Stomach (tissue), 9 donors: Measurements from ENCODE around the gene SLC5A8. TPM values are rescaled to one million over a fixed set of nuclear protein-coding genes. Genes with fewer than 3 reads are reported as not detected.

Experiments
- DNase-seq, 2 donors: peaks; one replicate each; pipeline versions ENCODE4 v3.0.0 to v3.0.0-alpha.2; 2013 to 2019
- H3K27ac ChIP-seq, 5 donors: fragments of 200-600 bp in 4 of 5; sonication (generic) in 4 of 5; one replicate each; pipeline ENCODE4 v1.5.1; 2013 to 2019; ENCODE audit warnings: mild to moderate bottlenecking in 1 of 5, moderate library complexity in 1 of 5
- H3K27me3 ChIP-seq, 3 donors: fragments of 200-600 bp; sonication (generic); one replicate each; pipeline ENCODE4 v1.5.1; 2017 to 2019; ENCODE audit warnings: mixed run types in 1 of 3
- H3K36me3 ChIP-seq, 4 donors: fragments of 200-600 bp; sonication (generic); 1 replicate in 3 of 4; 2 replicates in 1 of 4; pipeline ENCODE4 v1.5.1; 2016 to 2019
- H3K4me1 ChIP-seq, 4 donors: fragments of 200-600 bp; sonication (generic); one replicate each; pipeline ENCODE4 v1.5.1; 2016 to 2019
- H3K4me3 ChIP-seq, 4 donors: fragments of 200-600 bp; sonication (generic) in 3 of 4; one replicate each; pipeline ENCODE4 v1.5.1; 2016 to 2019; ENCODE audit warnings: mild to moderate bottlenecking in 1 of 4
- H3K9me3 ChIP-seq, 4 donors: fragments of 200-600 bp; sonication (generic); one replicate each; pipeline ENCODE4 v1.5.1; 2016 to 2019
- CTCF ChIP-seq, 7 experiments: fragments of 450-650 bp in 4 of 7; fragments of 200-600 bp in 3 of 7; sonication (generic) in 3 of 7; IDR thresholded peaks; one replicate each; pipeline ENCODE4 v1.5.1; 2016 to 2019; ENCODE audit warnings: antibody characterized with exemption in 7 of 7, control low read depth in 2 of 7, mild to moderate bottlenecking in 1 of 7
- EP300 ChIP-seq: sonication (generic); formaldehyde crosslinking; IDR thresholded peaks from one replicate; pipeline ENCODE4 v1.6.1; 2017; ENCODE audit warnings: antibody characterized with exemption
- POLR2A ChIP-seq, 4 donors: fragments of 450-650 bp; IDR thresholded peaks; one replicate each; pipeline ENCODE4 v1.6.1; 2016; ENCODE audit warnings: antibody characterized with exemption in 4 of 4, control low read depth in 2 of 4, mild to moderate bottlenecking in 1 of 4, moderate library complexity in 1 of 4
- POLR2AphosphoS5 ChIP-seq, 3 donors: sonication (generic); formaldehyde crosslinking; IDR thresholded peaks; one replicate each; pipeline ENCODE4 v1.6.1; 2016; ENCODE audit warnings: antibody characterized with exemption in 3 of 3
- WGBS, 5 donors: extraction: QIAGEN DNeasy Blood & Tissue Kit in 3 of 5; methylation state at CpG; one replicate each; pipeline versions ENCODE4 v1.1.5 to v1.1.7; 2013 to 2018; 5-methylcytosine and 5-hydroxymethylcytosine counted together
- intact Hi-C: fragments of 100-400 bp; cut with DNase I; formaldehyde crosslinking; loops from one replicate; pipeline ENCODE4 v1.15.1; 2023; ENCODE audit warnings: low total_unique reads
- polyA plus RNA-seq, 3 donors: library from polyadenylated mRNA; stranded (reverse); fragments of 200-250 nt; gene quantifications; one replicate each; pipeline ENCODE4 v1.2.3, GENCODE V29; 2013
- total RNA-seq, 5 donors: library from RNA; depleted of rRNA; stranded (reverse); fragments of >200 nt; gene quantifications; one replicate each; pipeline versions ENCODE4 v1.1.0 to v1.2.3, GENCODE V29; 2014 to 2016
- donor health status: healthy with polysubstance abuse.
- donor health status: Bipolar disorder and iron deficiency.
- donor health status: healthy.

The SLC5A8 gene
- total and polyA plus RNA-seq, 8 donors: 0.03 to 0.29 (median 0.18) TPM; not detected in 5

- intact Hi-C loops: no loop called here
- 87 to 94% (median 90%) methylated on average over 2 of the region's 2 CpGs for whole genome bisulfite sequencing, 5 donors
- Histone ChIP-seq H3K27me3 (no peaks in the 10 kb centered on the region), H3K27ac (no peak overlapping the region), H3K36me3 (no peaks in the 10 kb centered on the region), H3K4me1 (no peaks in the 10 kb centered on the region), H3K9me3 (no peaks in the 10 kb centered on the region), H3K4me3 (no peak overlapping the region)
- DNase-seq: no peak
- TF ChIP-seq EP300 (no peak), CTCF (IDR thresholded peaks at IDR 0.05) (no peak), POLR2A (IDR thresholded peaks at IDR 0.05) (no peak), POLR2AphosphoS5 (IDR thresholded peaks at IDR 0.05) (no peak)
Measured at GRCh38 chr12:101200145-101200544, 9.9 kb downstream of the SLC5A8 start.

- Histone ChIP-seq H3K4me1 (no peaks in the 10 kb centered on the region), H3K27ac (no peak overlapping the region), H3K4me3 (no peak overlapping the region), H3K27me3 (no peaks in the 10 kb centered on the region), H3K9me3 (no peaks in the 10 kb centered on the region), H3K36me3 (no peaks in the 10 kb centered on the region)
- 43 to 78% (median 64%) methylated on average over 2 of the region's 2 CpGs for WGBS, 5 donors
- DNase-seq: no peak
- intact Hi-C loops: no loop called here
- no peak for TF ChIP-seq POLR2AphosphoS5 (IDR thresholded peaks at IDR 0.05)
- TF ChIP-seq EP300: no peak
- no peak for TF ChIP-seq CTCF (IDR thresholded peaks at IDR 0.05)
Measured at GRCh38 chr12:101186291-101186690, 23.7 kb downstream of the SLC5A8 start.

- no peaks in the 10 kb centered on the region for H3K36me3 ChIP-seq
- no peaks in the 10 kb centered on the region for H3K4me1 ChIP-seq
- no peak overlapping the region for H3K27ac ChIP-seq
- no peak for TF ChIP-seq POLR2AphosphoS5 (IDR thresholded peaks at IDR 0.05)
- TF ChIP-seq EP300: no peak
- no peak for TF ChIP-seq CTCF (IDR thresholded peaks at IDR 0.05)
- TF ChIP-seq POLR2A (IDR thresholded peaks at IDR 0.05): no peak
- WGBS, 5 donors: 40 to 63% (median 60%) methylated on average over 2 of the region's 2 CpGs
- H3K27me3 ChIP-seq: no peaks in the 10 kb centered on the region
- intact Hi-C loops: no loop called here
- H3K4me3 ChIP-seq: no peak overlapping the region
- H3K9me3 ChIP-seq: no peaks in the 10 kb centered on the region
- no peak for DNase-seq
Measured at GRCh38 chr12:101181776-101182175, 28.3 kb downstream of the SLC5A8 start.

- no peak overlapping the region for H3K27ac ChIP-seq
- DNase-seq: peak in 1 of 2 donors; percentile 46
Measured at GRCh38 chr12:101174541-101174940, 35.5 kb downstream of the SLC5A8 start.

More at GRCh38 chr12:101174541-101174940, 35.5 kb downstream of the SLC5A8 start:
- Histone ChIP-seq H3K4me1 (no peaks in the 10 kb centered on the region), H3K4me3 (no peak overlapping the region), H3K27me3 (no peaks in the 10 kb centered on the region), H3K9me3 (peaks cover 0 to 9% (median 0%) of the 10 kb centered on the region in 4 donors), H3K36me3 (no peaks in the 10 kb centered on the region)
- intact Hi-C loops: no loop called here
- whole genome bisulfite sequencing, 5 donors: 42 to 87% (median 76%) methylated on average over 3 of the region's 3 CpGs
- no peak for TF ChIP-seq POLR2AphosphoS5 (IDR thresholded peaks at IDR 0.05)
- no peak for TF ChIP-seq POLR2A (IDR thresholded peaks at IDR 0.05)
- no peak for TF ChIP-seq CTCF (IDR thresholded peaks at IDR 0.05)
- TF ChIP-seq EP300: no peak
